GM19025 (cell line): Measurements from ENCODE around the gene MYO1B.

Experiments used
- ATAC-seq: cut with Tn5 transposase; IDR thresholded peaks from one replicate; pipeline ENCODE4 v1.9.1; 2021; ENCODE audit warnings: mild to moderate bottlenecking, low read depth, moderate library complexity; ENCODE audit not compliant: unreplicated experiment

MYO1B gene

GRCh38 chr2:191245046-191245868, at the start of gene MYO1B:
Gene MYO1B, plus strand, starts transcription at chr2:191245404. Its CDS starts 31,492 bp downstream, at chr2:191276896.
- ATAC-seq: peak; percentile 55

- no peak for ATAC-seq
These were observed 48.1 kb upstream of the MYO1B start for GRCh38 chr2:191197096-191197495.

- ATAC-seq: no peak
These were observed 46.9 kb upstream of the MYO1B start for GRCh38 chr2:191198271-191198670.

- ATAC-seq: no peak
These were observed 45.2 kb upstream of the MYO1B start for GRCh38 chr2:191199929-191200512.

GRCh38 chr2:191200910-191201309, 44.3 kb upstream of the MYO1B start:
- no peak for ATAC-seq

GRCh38 chr2:191202209-191202721, 42.9 kb upstream of the MYO1B start:
- ATAC-seq: no peak

- ATAC-seq: no peak
These were observed 42.3 kb upstream of the MYO1B start for GRCh38 chr2:191202881-191203397.

GRCh38 chr2:191204433-191204832, 40.8 kb upstream of the MYO1B start:
- ATAC-seq: peak; percentile 62

GRCh38 chr2:191206613-191207471, 38.4 kb upstream of the MYO1B start:
- no peak for ATAC-seq

GRCh38 chr2:191209340-191209739, 35.9 kb upstream of the MYO1B start:
- ATAC-seq: no peak

- ATAC-seq: no peak
These were observed 33.1 kb upstream of the MYO1B start for GRCh38 chr2:191212119-191212518.

GRCh38 chr2:191213333-191213732, 31.9 kb upstream of the MYO1B start:
- ATAC-seq: no peak

- ATAC-seq: no peak
These were observed 30.0 kb upstream of the MYO1B start for GRCh38 chr2:191215230-191215629.

GRCh38 chr2:191215666-191216065, 29.5 kb upstream of the MYO1B start:
- ATAC-seq: no peak

- no peak for ATAC-seq
These were observed 27.6 kb upstream of the MYO1B start for GRCh38 chr2:191217580-191217979.

- no peak for ATAC-seq
These were observed 26.8 kb upstream of the MYO1B start for GRCh38 chr2:191218292-191218898.

- ATAC-seq: peak; percentile 47
These were observed 24.5 kb upstream of the MYO1B start for GRCh38 chr2:191220671-191221070.

- no peak for ATAC-seq
These were observed 23.5 kb upstream of the MYO1B start for GRCh38 chr2:191221666-191222065.

- ATAC-seq: no peak
These were observed 22.7 kb upstream of the MYO1B start for GRCh38 chr2:191222507-191222906.

GRCh38 chr2:191222952-191223351, 22.3 kb upstream of the MYO1B start:
- ATAC-seq: no peak
